SK-N-DZ (cell line): ENCODE results near the gene AIG1.
"Not testable (repeated sequence)": the region's sequence is repeated elsewhere in the genome, so short reads cannot be mapped to it uniquely, and the experiment has no call there.

Source experiments
- DNase-seq: peaks from one replicate; pipeline ENCODE4 v3.0.0-alpha.2; 2015; ENCODE audit warnings: low spot score

Gene AIG1

GRCh38 chr6:143127941-143128680, 67.4 kb downstream of the AIG1 start:
- DNase-seq, result no peak

GRCh38 chr6:143128681-143129015, 68.0 kb downstream of the AIG1 start:
- no peak for DNase-seq

- DNase-seq, result no peak
Observed at GRCh38 chr6:143130928-143131327, 70.2 kb downstream of the AIG1 start.

GRCh38 chr6:143135325-143135724, 74.6 kb downstream of the AIG1 start:
- DNase-seq, result no peak

- no peak for DNase-seq
Observed at GRCh38 chr6:143135797-143136561, 75.3 kb downstream of the AIG1 start.

- DNase-seq, result no peak
Observed at GRCh38 chr6:143136647-143137046, 76.0 kb downstream of the AIG1 start.

GRCh38 chr6:143139239-143139784, 78.6 kb downstream of the AIG1 start:
- no peak for DNase-seq

GRCh38 chr6:143139884-143140283, 79.2 kb downstream of the AIG1 start:
- DNase-seq, result not testable (repeated sequence)

GRCh38 chr6:143140767-143141166, 80.1 kb downstream of the AIG1 start:
- DNase-seq, result no peak

GRCh38 chr6:143141442-143141841, 80.8 kb downstream of the AIG1 start:
- no peak for DNase-seq

GRCh38 chr6:143146186-143146851, 85.6 kb downstream of the AIG1 start:
- DNase-seq, result no peak

GRCh38 chr6:143149771-143150170, 89.1 kb downstream of the AIG1 start:
- no peak for DNase-seq

- no peak for DNase-seq
Observed at GRCh38 chr6:143150281-143150680, 89.6 kb downstream of the AIG1 start.

- no peak for DNase-seq
Observed at GRCh38 chr6:143151381-143151780, 90.7 kb downstream of the AIG1 start.

- no peak for DNase-seq
Observed at GRCh38 chr6:143155681-143156080, 95.0 kb downstream of the AIG1 start.

GRCh38 chr6:143157131-143157530, 96.4 kb downstream of the AIG1 start:
- no peak for DNase-seq

GRCh38 chr6:143158113-143158581, 97.5 kb downstream of the AIG1 start:
- DNase-seq, result no peak

- no peak for DNase-seq
Observed at GRCh38 chr6:143159001-143159400, 98.3 kb downstream of the AIG1 start.

GRCh38 chr6:143160015-143160414, 99.3 kb downstream of the AIG1 start:
- no peak for DNase-seq

GRCh38 chr6:143160439-143161220, 99.9 kb downstream of the AIG1 start:
- DNase-seq, result no peak

- DNase-seq, result no peak
Observed at GRCh38 chr6:143163621-143164020, 102.9 kb downstream of the AIG1 start.
